A673 (cell line): ENCODE measurements around the gene ZNF541. TPM values are rescaled to one million over a fixed set of nuclear protein-coding genes. Genes with fewer than 3 reads are reported as not detected.
A peak's percentile ranks its signal among the peaks of the same experiment; 100 is the strongest.
"Not testable (repeated sequence)": the region's sequence is repeated elsewhere in the genome, so short reads cannot be mapped to it uniquely, and the experiment has no call there.

Experiments
- BruUV-seq: library from RNA; stranded (reverse); fragments of 400-500 nt; replicated peaks from 2 replicates; lab custom pipeline; 2021; lab: Mats Ljungman, UMichigan
- CTCF ChIA-PET: fragments of 300-600 bp; sonication (Branson Sonifier 250); formaldehyde crosslinking; loops from one replicate; lab custom pipeline; 2022; ENCODE audit warnings: antibody characterized with exemption; lab: Charles Lee
- POLR2A ChIA-PET: fragments of 300-600 bp; sonication (Branson Sonifier 250); formaldehyde crosslinking; loops from one replicate; lab custom pipeline; 2022; ENCODE audit warnings: antibody characterized with exemption; ENCODE audit not compliant: low non-redundant PET; lab: Charles Lee
- DNase-seq: peaks from one replicate; pipeline ENCODE4 v3.0.0-alpha.2; 2015; ENCODE audit warnings: low spot score
- H3K27ac ChIP-seq: fragments of 200-600 bp; sonication (generic); 2 replicates; pipeline ENCODE4 v1.5.1; 2016; ENCODE audit warnings: mixed run types, low read depth, mild to moderate bottlenecking, mixed read lengths, antibody characterized with exemption, low read length; ENCODE audit not compliant: poor library complexity, severe bottlenecking
- H3K27me3 ChIP-seq: fragments of 200-600 bp; sonication (generic); replicated peaks from 2 replicates; pipeline ENCODE4 v1.6.1; 2017; ENCODE audit warnings: mixed run types, low read depth, mild to moderate bottlenecking, mixed read lengths, antibody characterized with exemption, low read length; ENCODE audit not compliant: insufficient read depth, poor library complexity
- H3K36me3 ChIP-seq: fragments of 200-600 bp; sonication (generic); 2 replicates; pipeline ENCODE4 v1.6.1; 2016; ENCODE audit warnings: mixed run types, mild to moderate bottlenecking, mixed read lengths, antibody characterized with exemption, low read length; ENCODE audit not compliant: insufficient read depth, poor library complexity, severe bottlenecking
- H3K4me1 ChIP-seq: fragments of 200-600 bp; sonication (generic); 2 replicates; pipeline ENCODE4 v1.6.1; 2017; ENCODE audit warnings: mixed run types, mild to moderate bottlenecking, mixed read lengths, antibody characterized with exemption, low read length; ENCODE audit not compliant: insufficient read depth, poor library complexity, severe bottlenecking
- H3K4me3 ChIP-seq: fragments of 200-600 bp; sonication (generic); 2 replicates; pipeline ENCODE4 v1.5.1; 2016; ENCODE audit warnings: low read depth, mixed run types, mild to moderate bottlenecking, mixed read lengths, low read length; ENCODE audit not compliant: poor library complexity, severe bottlenecking
- H3K9me3 ChIP-seq: fragments of 200-600 bp; sonication (generic); 2 replicates; pipeline ENCODE4 v1.6.1; 2016; ENCODE audit warnings: mixed run types, low read depth, mild to moderate bottlenecking, mixed read lengths, antibody characterized with exemption, low read length; ENCODE audit not compliant: poor library complexity, severe bottlenecking
- CTCF ChIP-seq: fragments of 300-800, 200-600 bp; sonication (generic); conservative IDR thresholded peaks from 2 replicates; pipeline ENCODE4 v1.5.1; 2017; ENCODE audit warnings: low read depth, mild to moderate bottlenecking, antibody characterized with exemption, low read length, moderate library complexity, mixed read lengths
- EZH2 ChIP-seq: fragments of 200-600 bp; sonication (generic); IDR thresholded peaks from 2 replicates; pipeline ENCODE4 v1.6.1; 2017; ENCODE audit warnings: borderline replicate concordance, low read depth, mild to moderate bottlenecking, mixed read lengths, antibody characterized with exemption, low read length; ENCODE audit not compliant: poor library complexity, severe bottlenecking
- intact Hi-C: fragments of 100-400 bp; cut with micrococcal nuclease; formaldehyde crosslinking; loops from one replicate; pipeline ENCODE4 v1.10.0; 2022; ENCODE audit not compliant: unreplicated experiment
- total RNA-seq: library from RNA; stranded (reverse); gene quantifications from 2 replicates; pipeline ENCODE4 v1.2.3, GENCODE V29; 2021

ZNF541 gene
- total RNA-seq, 1 experiment from 2014 or later, result not detected

DNA sequence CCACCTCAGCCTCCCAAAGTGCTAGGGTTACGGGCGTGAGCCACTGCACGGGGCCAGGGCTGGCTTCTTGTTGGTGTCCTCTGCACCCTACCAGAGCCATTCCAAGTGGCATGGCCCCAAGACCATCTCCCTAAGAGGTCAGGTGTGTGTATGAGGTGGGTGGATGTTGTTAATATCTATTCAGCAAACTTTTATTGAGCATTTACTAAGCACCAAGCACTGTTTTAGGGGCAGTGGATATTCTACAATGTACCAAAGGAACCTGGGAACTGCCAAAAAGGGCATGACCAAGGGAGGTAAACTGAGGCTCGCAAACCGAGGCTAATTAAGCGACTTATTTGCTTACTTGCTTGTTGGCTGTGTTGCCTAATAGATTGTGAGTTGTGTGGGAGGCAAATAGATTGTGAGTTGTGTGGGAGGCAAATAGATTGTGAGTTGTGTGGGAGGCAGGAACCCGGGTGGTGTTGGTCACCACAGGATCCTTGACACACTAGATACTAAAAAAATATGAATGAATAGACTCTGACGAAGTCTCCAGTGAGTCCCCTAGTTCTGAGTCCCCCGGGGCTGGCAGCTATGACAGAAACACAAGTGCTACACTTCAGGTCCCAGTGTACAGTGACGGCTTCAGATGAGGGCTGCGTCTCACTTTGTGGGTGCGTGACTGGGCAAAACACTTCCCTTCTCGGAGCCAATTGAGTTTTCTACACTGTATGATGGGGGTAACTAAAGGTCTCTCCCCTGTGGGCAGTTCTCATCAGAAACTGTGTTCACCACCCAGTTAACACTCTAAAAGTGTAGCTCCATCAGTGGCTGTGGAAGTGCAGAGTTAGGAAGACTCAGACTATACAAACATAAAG is 31.0 kb upstream of the ZNF541 start:
- H3K27ac ChIP-seq, result no peak overlapping the region
- H3K4me3 ChIP-seq, result no peak overlapping the region
- H3K4me1 ChIP-seq, result peaks cover 3% of the 10 kb centered on the region
- H3K36me3 ChIP-seq, result no peaks in the 10 kb centered on the region
- DNase-seq, result peak; percentile 27
- BruUV-seq, result no TSS peak
- H3K9me3 ChIP-seq, result no peaks in the 10 kb centered on the region
- ChIA-PET POLR2A (no interaction called here), CTCF (no interaction called here)
- intact Hi-C loops, result loop anchor here (5.0 kb wide), 1 partner anchor 87 kb away; the partner anchor contains the start of gene NAPA
- no peak for TF ChIP-seq CTCF
- no peak for TF ChIP-seq EZH2
- H3K27me3 ChIP-seq, result no peaks in the 10 kb centered on the region

DNA sequence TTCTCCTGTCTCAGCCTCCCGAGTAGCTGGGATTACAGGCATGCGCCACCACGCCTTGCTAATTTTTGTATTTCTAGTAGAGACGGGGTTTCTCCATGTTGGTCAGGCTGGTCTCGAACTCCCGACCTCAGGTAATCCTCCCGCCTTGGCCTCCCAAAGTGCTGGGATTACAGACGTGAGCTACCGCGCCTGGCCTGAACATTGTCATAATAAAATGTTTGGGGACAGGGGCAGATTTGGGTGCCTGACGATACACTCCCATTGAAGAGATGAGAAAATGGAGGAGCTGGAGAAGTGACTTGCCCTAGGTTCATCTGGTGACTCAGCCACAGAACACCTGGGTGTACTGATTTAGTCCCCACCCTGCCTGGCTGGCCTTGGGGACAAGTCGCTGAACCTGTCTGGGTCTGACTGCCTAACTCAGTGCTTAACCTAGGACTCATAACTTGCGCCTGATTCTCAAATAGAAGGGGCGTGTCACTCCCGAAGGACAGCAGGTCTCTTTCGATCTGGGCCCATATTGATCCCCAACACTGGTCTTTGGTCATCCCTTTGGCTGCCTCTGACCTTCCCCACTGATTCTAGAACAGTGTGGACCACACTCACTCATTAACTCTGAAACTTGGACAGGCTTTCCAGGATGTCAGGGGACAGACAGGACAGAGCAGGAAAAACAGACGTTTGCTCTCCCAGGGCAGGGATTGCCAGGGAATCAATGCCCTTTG is 28.4 kb upstream of the ZNF541 start:
- ChIA-PET CTCF (no interaction called here), POLR2A (no interaction called here)
- Histone ChIP-seq H3K27me3 (no peaks in the 10 kb centered on the region), H3K9me3 (no peaks in the 10 kb centered on the region), H3K4me3 (peak overlapping the region; percentile 63), H3K27ac (peak overlapping the region; percentile 88), H3K4me1 (peaks cover 7% of the 10 kb centered on the region), H3K36me3 (no peaks in the 10 kb centered on the region)
- TF ChIP-seq EZH2 (no peak), CTCF (no peak)
- DNase-seq, result no peak
- intact Hi-C loops, result loop anchor here (5.0 kb wide), 1 partner anchor 84 kb away; the partner anchor contains the start of gene NAPA
- no TSS peak for BruUV-seq

DNA sequence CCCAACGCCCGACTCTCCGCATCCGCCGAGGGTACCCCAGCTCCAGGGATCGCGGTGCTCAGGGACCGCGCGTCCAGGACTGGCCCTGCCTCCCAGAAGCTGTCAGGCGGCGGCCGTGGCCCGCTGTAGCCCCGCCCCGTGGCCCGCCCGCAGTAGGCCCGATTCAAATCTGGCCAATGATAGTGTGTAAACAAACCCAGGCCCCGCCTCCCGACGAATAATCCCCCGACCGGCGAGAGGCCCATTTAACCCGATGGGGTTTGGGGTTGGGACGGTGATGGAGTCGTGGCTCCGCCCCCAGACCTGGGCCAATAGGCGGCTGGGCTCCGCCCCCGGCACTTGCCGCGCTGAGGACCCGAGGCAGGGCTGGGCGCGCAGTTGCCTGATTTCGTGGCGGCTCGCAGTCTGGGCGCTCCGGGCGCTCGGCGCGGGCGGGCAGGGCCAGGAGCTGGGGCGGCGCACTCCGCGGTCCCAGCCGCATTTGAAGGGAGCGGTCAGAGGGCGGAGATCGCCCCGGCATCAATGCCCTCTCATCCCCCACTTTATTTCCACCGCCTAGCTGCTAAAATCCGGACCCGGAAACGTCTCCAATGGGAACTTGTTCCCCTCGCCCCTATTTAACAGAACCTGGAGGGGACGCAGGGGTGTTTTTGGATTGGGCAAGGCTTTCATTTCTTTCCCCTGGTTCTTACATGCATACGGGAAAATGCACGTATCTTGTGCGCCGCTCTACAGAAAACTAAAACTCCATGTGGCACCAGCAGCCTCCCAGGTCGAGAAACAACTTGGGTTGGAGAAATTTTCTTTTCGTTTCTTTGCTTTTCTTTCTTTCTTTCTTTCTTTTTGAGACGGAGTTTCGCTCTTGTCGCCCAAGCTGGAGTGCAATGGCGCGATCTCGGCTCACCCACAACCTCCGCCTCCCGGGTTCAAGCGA is 27.6 kb upstream of the ZNF541 start:
- BruUV-seq, result TSS peak; percentile 94
- TF ChIP-seq EZH2, result no peak
- TF ChIP-seq CTCF, result no peak

DNA sequence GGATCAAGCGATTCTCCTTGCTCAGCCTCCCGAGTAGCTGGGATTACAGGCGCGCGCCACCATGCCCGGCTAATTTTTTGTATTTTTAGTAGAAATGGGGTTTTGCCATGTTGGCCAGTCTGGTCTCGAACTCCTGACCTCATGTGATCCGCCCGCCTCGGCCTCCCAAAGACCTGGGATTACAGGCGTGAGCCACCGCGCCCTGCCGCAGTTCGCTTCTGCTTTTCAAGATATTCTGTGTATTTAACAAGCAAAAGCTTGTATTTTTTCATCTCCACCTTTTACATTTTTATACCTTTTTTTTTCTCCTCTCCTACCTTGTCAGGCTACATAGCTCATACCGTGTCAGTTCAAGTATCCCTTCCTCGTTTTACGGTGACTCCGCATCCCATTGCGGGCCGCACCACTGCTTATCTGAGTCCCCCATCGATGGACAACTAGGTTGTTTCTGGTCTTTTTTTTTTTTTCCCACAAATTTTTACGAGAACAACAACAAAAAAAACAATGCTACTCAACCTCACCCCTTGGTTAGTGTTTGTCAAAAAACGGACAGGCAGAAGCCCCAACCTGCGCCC is 26.8 kb upstream of the ZNF541 start:
- H3K4me1 ChIP-seq, H3K27me3 ChIP-seq, H3K36me3 ChIP-seq, H3K9me3 ChIP-seq, DNase-seq, POLR2A ChIA-PET, BruUV-seq, CTCF ChIA-PET: not testable (repeated sequence)
- Histone ChIP-seq H3K4me3 (peak overlapping the region; percentile 63), H3K27ac (peak overlapping the region; percentile 49)
- intact Hi-C loops, result loop anchor here (5.0 kb wide), 1 partner anchor 82 kb away; the partner anchor contains the start of gene NAPA

More for the DNA sequence above, 27.6 kb upstream of the ZNF541 start:
- Histone ChIP-seq H3K4me3 (peak overlapping the region; percentile 63), H3K27ac (peak overlapping the region; percentile 88), H3K36me3 (no peaks in the 10 kb centered on the region), H3K4me1 (peaks cover 7% of the 10 kb centered on the region), H3K27me3 (no peaks in the 10 kb centered on the region), H3K9me3 (no peaks in the 10 kb centered on the region)
- ChIA-PET CTCF (no interaction called here), POLR2A (no interaction called here)
- intact Hi-C loops, result loop anchor here (5.0 kb wide), 1 partner anchor 83 kb away; the partner anchor contains the start of gene NAPA
- peak; percentile 100 for DNase-seq
